KG1 (cell line): Measurements from ENCODE around the gene MOGAT3.
"Not testable (repeated sequence)": the region's sequence is repeated elsewhere in the genome, so short reads cannot be mapped to it uniquely, and the experiment has no call there.

Experiments used
- DNase-seq: peaks from one replicate; lab custom pipeline; 2025; lab: John Stamatoyannopoulos, UW

MOGAT3 gene

GRCh38 chr7:101203740-101204738 lies 3.2 kb upstream of the MOGAT3 start:
- DNase-seq, result not testable (repeated sequence)

GRCh38 chr7:101202603-101202918 lies 1.7 kb upstream of the MOGAT3 start:
- no peak for DNase-seq

DNA sequence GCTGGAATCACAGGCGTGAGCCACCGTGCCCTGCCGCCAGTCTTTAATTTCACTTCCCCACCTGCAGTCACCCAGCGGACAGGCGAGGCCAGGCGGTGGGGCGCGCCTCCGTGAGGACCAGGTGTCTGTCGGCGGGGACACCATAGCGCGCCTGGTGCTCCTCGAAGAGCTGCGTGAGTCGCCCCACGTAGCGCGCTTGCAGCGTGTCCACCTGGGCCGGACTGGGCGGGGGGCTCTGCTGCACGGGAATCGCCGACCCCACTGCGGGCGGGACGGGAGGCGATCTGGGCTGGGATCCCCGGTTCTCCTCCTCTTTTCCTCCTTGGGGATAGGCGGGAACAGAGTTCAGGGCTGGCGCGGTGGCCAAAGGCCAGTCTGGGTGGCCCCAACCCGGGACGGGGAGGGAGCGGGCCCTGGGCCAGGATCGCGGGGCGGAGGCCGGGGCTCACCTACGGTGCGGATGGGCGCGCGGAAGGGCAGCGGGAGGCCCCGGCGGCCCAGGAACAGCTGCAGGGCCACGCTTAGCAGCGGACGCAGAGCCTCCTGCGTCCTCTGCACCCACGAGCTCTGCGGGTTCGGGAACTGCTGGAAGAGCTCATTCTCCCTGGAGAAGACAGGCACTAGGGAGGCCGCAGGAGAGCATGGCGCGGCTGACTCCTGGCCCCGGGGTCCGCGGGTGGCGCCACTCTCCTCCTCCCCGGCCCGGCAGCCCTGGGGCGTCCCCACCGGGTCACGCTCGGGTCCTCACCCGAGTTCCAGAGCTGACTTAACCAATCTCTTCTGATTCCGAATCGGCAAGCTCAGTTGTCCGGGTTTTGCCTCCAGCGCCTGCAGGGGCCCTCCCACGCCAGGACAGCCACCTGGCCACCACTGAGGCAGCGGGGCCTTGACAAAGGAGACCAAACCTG lies 1.1 kb upstream of the MOGAT3 start:
- DNase-seq, result no peak

DNA sequence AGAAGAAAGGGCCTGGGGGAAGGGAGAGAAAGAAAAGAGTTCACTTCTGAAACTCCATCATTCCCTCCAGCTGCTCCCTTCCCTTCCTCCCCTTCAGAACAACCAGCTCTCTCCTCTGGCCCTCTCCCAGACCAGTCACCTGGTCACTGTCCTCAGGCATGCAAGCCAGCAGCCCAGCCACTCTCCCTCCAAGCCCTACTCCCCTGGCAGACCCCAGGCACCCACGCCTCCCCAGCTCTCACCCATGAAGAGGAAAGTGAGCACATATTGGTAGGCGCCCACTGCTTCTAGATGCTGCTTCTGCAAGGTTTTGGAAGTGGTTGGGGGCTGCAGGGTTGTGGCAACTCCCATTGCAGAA lies 353 bp downstream of the MOGAT3 start:
- no peak for DNase-seq

DNA sequence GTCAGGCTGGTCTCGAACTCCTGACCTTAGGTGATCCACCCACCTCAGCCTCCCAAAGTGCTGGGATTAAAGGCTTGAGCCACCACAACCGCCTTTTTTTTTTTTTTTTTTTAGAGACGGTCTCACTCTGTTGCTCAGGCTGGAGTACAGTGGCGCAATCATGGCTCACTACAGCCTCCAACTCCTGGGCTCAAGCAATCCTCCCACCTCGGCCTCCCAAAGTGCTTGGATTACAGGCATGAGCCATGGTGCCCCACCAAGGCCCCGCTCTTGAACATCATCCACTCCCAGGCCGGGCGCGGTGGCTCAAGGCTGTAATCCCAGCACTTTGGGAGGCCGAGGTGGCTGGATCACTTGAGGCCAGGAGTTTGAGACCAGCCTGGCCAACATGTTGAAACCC lies 1.3 kb downstream of the MOGAT3 start:
- DNase-seq, result not testable (repeated sequence)

DNA sequence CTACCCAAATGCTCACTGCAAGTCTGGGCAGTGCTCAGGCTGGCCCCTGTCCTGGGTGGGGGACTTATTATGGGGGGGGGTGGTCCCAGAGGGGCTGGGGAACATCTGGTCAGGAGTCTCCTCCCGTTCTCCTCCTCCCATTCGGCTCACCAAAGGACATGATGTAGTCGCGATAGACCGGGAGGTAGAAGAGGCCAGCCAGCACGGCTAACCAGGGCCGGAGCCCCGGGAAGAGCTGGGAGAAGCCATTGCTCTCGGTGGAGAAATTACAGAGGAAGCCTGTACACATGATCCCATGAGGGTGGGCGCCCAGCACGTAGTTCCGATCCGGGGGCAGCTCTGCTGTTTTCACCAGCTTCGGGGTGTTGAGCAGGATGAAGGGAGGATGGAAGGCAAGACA lies 2.4 kb downstream of the MOGAT3 start:
- no peak for DNase-seq

DNA sequence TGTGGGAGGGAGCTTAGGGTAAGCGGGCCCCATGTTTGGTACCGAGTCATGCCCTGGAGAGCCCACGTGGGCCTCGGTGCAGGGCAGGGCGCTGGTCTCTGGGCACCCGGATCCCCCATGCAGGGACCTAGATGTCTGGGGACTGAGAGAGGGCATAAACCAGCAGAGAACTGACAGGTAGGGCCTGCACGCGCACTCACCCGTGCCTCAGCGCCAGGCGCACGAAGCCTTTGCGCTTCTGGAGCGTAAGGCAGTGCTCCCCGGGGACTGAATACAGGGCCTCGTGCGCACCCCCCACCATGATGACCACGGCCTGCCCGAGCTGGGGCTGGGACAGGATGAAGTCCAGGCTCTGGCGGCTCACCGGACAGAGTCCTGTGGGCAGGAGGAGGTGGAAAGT lies 2.8 kb downstream of the MOGAT3 start:
- DNase-seq, result no peak

DNA sequence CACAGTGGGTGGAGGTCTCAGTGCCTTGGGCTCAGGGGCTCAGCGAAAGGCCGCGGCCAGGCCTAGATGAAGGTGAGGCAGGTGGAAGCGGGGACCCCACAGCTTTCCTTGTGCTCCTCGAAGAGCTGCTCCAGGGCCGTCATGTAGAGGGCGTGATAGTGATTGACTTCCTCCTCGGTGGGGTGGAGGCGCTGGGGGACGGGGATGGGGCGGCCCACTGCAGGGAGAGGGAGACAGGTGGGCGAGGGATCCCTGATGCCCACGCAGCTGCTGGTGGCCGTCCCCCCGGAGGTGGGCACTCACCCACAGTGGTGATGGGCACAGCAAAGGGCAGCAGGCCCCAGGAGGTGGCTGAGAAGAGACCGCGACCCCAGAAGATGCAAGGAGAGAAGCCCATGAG lies 5.0 kb downstream of the MOGAT3 start:
- DNase-seq, result no peak

DNA sequence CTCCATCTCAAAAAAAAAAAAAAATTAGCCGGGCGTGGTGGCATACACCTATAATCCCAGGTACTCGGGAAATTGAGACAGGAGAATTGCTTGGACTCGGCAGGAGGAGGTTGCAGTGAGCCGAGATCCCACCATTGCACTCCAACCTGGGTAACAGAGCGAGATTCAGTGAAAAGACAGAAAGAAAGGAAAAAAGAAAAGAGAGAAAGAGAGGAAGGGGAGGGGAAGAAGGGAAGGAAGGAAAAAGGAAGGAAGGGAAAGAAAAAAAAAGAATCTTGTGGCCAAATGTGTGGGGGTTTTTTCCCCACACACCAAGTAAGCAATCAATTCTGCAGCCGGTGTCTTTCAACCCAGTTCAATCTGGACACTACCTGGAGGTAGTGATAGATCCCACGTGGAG lies 11.7 kb downstream of the MOGAT3 start:
- DNase-seq, result no peak

DNA sequence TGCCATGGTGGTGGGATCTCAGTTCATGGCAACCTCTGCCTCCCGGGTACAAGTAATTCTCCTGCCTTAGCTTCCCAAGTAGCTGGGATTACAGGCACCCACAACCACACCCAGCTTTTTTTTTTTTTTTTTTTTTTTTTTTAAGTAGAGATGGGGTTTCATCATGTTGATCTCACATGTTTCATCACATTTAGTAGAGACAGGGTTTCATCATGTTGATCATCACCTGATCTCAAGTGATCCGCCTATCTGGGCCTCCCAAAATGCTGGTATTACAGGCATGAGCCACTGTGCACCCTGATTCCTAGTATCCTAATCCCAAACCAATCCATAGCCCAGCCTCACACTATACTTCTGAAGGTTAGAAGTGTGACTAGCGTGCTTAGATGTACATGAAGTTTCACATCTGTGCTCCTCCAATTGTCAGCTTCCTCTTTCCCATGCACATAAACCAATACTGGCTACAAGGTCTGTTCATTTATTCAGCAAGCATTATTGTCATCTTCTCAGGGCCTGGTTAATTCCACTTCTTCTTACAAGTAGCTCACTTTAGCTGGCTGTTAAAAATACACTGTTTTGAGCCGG lies 13.9 kb downstream of the MOGAT3 start:
- DNase-seq, result no peak

DNA sequence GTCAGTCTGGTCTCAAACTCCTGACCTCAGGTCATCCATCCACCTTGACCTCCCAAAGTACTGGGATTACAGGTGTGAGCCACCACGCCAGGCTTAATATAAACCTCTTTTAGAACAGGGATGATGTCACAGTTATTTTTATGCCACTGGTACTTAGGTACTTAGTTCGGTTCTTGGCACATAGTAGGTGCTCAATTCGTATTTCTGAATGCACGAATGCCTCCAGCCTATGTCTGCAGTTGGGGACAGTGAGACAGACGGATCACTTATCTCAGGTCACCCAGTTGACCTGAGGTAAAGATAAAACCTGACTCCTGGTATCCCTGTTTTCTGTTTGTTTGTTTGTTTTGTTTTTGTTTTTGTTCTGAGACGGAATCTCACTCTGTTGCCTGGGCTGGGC lies 14.6 kb downstream of the MOGAT3 start:
- no peak for DNase-seq

- no peak for DNase-seq
These were observed 15.5 kb downstream of the MOGAT3 start for GRCh38 chr7:101185258-101185839.

DNA sequence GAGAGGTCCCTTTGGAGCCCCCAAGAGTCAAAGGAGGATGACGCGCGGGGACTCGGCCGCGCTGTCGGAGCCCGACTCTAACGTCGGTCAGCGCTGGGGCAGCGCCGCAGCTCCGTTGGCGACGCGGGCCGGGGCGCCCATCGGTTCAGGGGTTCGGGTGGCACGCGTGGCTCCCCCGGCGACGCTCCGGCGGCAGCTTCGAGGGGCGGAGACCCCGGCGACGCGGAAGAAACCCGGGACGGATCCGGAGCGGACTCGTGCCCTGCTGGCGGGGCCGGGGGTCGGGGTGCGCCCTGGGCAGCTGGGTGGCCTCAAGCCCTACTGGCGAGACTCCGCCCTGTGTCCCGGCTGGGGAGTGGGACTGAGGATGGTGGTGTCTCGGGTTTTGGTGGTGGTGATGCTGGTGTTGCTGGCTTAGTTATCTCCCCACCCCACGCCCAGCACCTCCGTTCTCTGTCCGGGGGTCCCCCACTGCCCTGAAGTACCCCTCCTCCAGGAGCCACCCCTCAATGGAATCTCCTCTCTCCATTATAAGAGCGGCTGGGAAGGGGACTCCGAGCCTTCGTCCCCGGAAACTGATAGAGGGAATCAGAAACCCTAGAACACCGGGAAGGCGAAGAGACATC lies 20.6 kb downstream of the MOGAT3 start, which contains the start of gene NAT16:
Gene NAT16 (minus strand): TSS at position 164 of the 626 bp plus-strand sequence. CDS start 5,486 bp downstream, outside the sequence.
- no peak for DNase-seq

GRCh38 chr7:101179713-101180112 lies 21.1 kb downstream of the MOGAT3 start:
- DNase-seq, result no peak

GRCh38 chr7:101179117-101179516 lies 21.7 kb downstream of the MOGAT3 start:
- DNase-seq, result no peak

- DNase-seq, result no peak
These were observed 23.2 kb downstream of the MOGAT3 start for GRCh38 chr7:101177644-101178043.

- DNase-seq, result no peak
These were observed 25.2 kb downstream of the MOGAT3 start for GRCh38 chr7:101175664-101176063.

GRCh38 chr7:101174322-101174854 lies 26.4 kb downstream of the MOGAT3 start:
- no peak for DNase-seq

GRCh38 chr7:101173752-101174244 lies 27.0 kb downstream of the MOGAT3 start:
- DNase-seq, result no peak

DNA sequence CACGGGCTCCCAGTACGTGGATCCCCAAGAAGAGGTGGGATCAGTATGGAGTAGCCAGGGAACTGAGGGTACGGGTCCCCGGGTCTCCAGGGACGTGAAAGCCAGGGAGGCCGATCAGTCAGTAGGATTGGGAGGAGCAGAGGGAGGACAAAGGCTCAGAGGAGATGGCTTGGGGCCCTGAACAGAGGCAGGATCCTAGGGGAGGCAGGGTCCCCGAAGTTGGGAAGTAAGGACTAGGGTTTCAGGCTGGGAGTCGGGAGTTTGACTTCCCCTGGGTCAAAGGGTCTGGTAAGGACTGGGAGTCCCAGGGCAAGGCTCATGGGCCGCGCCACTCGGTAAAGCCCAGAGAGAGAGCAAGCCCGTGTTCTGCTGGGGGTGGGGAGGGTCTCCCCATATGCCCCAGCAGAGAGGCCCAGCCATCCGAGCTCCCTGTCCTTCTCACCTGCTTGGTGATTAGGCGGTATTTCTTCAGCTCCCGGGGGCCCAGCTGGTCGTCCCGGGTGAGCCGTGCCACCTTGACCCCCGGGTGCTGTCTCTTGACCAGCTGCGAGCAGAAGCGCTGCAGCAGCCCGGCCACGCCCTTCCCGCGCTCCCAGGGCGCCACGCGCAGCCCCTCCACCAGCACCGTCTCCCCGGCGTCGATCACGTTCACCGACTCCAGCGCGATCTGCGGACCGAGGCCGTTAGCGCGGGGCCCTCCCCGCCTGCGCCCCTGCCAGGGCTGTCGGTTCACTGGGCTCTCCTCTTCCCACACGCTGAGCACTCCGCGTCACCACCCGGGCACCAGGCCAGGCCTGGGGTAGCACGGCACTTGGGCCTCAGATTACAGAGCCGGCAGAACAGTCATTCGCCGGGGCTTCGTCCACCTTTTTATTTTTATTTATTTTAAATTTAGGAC lies 27.7 kb downstream of the MOGAT3 start:
- no peak for DNase-seq
